ENCODE data around the gene ZNF579.

GRCh38 chr19:55596304-55596703 is 15.7 kb upstream of the ZNF579 start:
- TF ChIP-seq CHD4 (IDR thresholded peaks at IDR 0.05; ENCODE audit: borderline replicate concordance, low read length) (no peak), HNF4G (IDR thresholded peaks at IDR 0.05; ENCODE audit: borderline replicate concordance, low read depth, low read length) (no peak), HNF4G (CRISPR knock-in tag; IDR thresholded peaks at IDR 0.05; ENCODE audit: borderline replicate concordance, low read depth) (no peak), ZBTB43 (CRISPR knock-in tag; conservative IDR thresholded peaks at IDR 0.05) (no peak), RNF2 (conservative IDR thresholded peaks at IDR 0.05; ENCODE audit: low read depth) (no peak), ZNF512 (CRISPR knock-in tag; IDR thresholded peaks at IDR 0.05) (no peak), PBX2 (CRISPR knock-in tag; IDR thresholded peaks at IDR 0.05) (no peak), MYC (CRISPR knock-in tag; IDR thresholded peaks at IDR 0.05; ENCODE audit: borderline replicate concordance) (no peak), CTCF (CRISPR knock-in tag; IDR thresholded peaks at IDR 0.05) (no peak)
